ENCODE results near the gene S100A2. TPM values are rescaled to one million over a fixed set of nuclear protein-coding genes. Genes with fewer than 3 reads are reported as not detected.

Gene S100A2
- under 1 TPM in 1 of 2 donors, not detected in 1; 0.48 TPM for total RNA-seq

DNA sequence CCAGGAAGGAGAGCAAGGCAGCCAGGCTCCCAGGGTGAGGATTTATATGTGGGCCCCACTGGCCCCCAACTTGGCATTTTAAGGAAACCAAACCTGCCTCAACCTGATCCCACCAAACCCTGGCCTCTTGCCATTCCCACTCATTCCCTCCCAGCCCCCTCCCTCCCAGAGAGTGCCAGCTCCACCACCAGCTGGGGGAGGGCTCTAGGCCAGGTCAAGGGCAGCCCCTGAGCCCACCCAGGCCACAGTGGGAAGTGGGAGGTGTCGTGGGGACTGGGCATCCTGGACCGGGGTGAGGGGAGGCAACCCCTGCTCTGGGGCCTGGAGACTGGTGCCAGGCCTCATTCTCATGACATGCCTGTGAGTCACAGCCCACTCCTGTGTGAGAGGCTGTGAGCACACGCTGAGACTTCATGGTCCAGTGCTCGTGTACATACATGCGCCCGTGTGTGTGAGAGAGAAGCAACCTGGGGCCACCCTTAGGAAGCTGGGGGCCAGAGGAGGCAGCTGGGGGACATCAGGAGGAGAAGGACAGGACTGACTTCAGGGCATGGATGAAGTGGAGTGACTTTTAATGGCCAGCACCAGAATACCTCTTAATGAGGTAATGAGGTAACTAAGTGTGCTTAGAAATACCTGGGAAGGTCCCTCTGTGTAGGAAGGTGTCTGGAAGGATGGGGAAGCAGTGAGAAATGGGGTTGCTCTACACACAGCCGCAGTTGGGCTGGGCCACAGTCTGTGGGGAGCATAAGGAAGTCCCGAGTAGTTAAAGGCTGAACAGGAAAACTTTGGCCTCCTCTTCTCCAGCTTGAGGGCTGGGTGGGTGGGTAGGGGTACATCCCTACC, at the start of gene S100A2:
Gene S100A2, minus strand, starts transcription at position 316 of the 846 bp plus-strand sequence. CDS start 1,967 bp downstream, outside the sequence.
- Mint-ChIP-seq H3K36me3 (no peaks in the 10 kb centered on the region), H3K4me1 (ENCODE audit: low read depth in 2 of 2) (peaks cover 23 to 28% of the 10 kb centered on the region in 2 donors), H3K27me3 (peaks cover 10 to 13% of the 10 kb centered on the region in 2 donors), H3K4me3 (peak within 1 kb of the TSS; percentile 81), H3K9me3 (no peaks in the 10 kb centered on the region), H3K27ac (peak within 1 kb of the TSS; percentile 91 to 93)
- DNase-seq (ENCODE audit: low spot score), result peak; percentile 65
- ATAC-seq, result peak; percentile 50 to 73

DNA sequence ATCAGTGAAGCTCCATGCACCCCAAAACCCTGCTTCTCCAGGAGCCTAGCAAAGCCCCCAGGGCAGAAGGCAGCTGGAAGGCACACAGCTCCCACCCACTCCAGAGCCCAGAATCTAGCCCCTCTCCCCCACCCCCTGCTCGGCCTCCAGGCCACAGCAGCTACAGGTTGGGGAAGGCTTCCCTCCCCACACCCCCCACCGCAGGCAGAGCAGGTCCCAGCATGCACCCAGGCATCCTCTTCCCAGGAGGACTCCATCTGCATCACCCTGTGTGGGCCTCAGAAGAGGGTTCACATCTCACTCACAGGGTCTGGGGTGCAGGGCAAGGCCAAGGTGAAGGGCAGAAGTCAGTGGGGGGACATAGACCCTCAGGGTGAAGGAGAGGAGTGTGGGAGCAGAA, 49.8 kb upstream of the S100A2 start:
- H3K36me3 Mint-ChIP-seq, result no peaks in the 10 kb centered on the region
- no peak for DNase-seq (ENCODE audit: low spot score)
- no peak overlapping the region for H3K4me3 Mint-ChIP-seq
- no peak overlapping the region for H3K27ac Mint-ChIP-seq
- ATAC-seq, result no peak
- H3K27me3 Mint-ChIP-seq, result peaks cover 0 to 3% of the 10 kb centered on the region in 2 donors
- no peaks in the 10 kb centered on the region for H3K9me3 Mint-ChIP-seq
- peaks cover 0 to 5% of the 10 kb centered on the region in 2 donors for H3K4me1 Mint-ChIP-seq (ENCODE audit: low read depth in 2 of 2)

DNA sequence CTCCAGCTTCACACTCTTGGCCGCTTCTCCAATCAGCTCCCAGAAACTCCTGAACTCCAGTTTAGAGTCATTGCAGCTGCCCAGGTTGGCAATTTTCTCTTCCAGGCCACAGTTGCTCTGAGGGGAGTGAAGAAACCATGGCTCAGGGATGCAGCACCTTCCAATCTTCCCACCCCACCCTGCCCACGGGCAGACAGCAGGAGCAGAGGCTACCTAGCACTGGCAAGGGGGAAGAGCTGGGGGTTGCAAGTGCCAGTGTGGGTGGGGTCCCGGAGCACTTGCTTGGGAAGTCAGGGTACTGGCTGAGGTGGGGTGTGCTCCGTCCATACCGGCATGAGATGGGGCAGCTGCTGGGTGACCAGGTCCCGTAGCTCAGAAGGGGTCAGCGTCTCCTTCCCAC, 49.3 kb upstream of the S100A2 start:
- DNase-seq (ENCODE audit: low spot score) (no peak), ATAC-seq (no peak)
- H3K4me1 Mint-ChIP-seq (ENCODE audit: low read depth in 2 of 2), result peaks cover 0 to 5% of the 10 kb centered on the region in 2 donors
- H3K9me3 Mint-ChIP-seq, result no peaks in the 10 kb centered on the region
- H3K36me3 Mint-ChIP-seq, result no peaks in the 10 kb centered on the region
- no peak overlapping the region for H3K4me3 Mint-ChIP-seq
- H3K27me3 Mint-ChIP-seq, result peaks cover 0 to 3% of the 10 kb centered on the region in 2 donors
- H3K27ac Mint-ChIP-seq, result no peak overlapping the region

DNA sequence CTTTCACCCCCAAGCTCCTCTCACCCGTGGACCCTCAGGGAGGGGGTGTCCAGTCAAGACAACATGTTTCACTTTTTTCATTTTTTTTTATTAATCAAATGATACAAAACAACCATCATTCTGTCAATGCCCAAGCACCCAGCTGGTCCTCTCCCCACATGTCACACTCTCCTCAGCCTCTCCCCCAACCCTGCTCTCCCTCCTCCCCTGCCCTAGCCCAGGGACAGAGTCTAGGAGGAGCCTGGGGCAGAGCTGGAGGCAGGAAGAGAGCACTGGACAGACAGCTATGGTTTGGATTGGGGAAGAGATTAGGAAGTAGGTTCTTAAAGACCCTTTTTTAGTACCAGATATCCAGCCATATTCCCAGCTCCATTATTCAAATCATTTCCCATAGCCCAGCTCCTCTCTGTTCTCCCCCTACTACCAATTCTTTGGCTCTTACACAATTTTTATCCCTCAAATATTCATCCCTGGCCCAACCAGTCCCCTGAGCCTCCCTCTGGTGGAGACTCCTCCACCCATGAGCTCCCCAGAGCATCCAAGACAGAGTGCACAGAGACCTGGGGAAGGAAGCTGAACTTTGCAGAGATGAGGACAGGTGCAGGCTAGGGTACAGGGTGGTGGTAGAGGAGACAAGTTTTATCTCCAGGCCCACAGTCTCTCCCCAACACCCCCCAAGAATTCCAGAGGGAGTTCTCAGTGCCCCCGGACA, 48.7 kb upstream of the S100A2 start:
- Mint-ChIP-seq H3K27me3 (peaks cover 0 to 3% of the 10 kb centered on the region in 2 donors), H3K4me1 (ENCODE audit: low read depth in 2 of 2) (peaks cover 0 to 5% of the 10 kb centered on the region in 2 donors), H3K27ac (no peak overlapping the region), H3K36me3 (no peaks in the 10 kb centered on the region), H3K9me3 (no peaks in the 10 kb centered on the region), H3K4me3 (no peak overlapping the region)
- no peak for DNase-seq (ENCODE audit: low spot score)
- no peak for ATAC-seq

DNA sequence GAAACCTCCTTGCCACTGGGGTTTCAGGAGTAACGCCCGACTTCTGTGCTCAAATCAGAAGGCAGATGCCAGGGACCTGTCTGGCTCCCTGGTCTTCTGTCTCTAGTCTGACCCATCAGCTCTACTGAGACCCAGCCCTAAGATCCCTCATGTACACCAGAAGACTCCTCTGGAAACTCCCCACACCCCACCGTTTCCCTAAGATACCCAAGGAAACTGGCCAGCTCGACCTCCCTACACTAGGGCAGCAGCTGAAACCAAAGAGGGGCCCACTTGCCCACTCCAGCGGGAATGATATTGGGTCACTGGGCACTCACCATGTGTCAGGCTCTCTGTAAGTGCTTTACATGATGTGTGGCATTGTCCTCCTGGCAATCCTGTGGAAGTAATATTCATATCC, 47.8 kb upstream of the S100A2 start:
- Mint-ChIP-seq H3K36me3 (no peaks in the 10 kb centered on the region), H3K4me1 (ENCODE audit: low read depth in 2 of 2) (peaks cover 0 to 5% of the 10 kb centered on the region in 2 donors), H3K27ac (no peak overlapping the region), H3K4me3 (no peak overlapping the region), H3K9me3 (no peaks in the 10 kb centered on the region), H3K27me3 (peaks cover 0 to 3% of the 10 kb centered on the region in 2 donors)
- ATAC-seq (no peak), DNase-seq (ENCODE audit: low spot score) (no peak)

DNA sequence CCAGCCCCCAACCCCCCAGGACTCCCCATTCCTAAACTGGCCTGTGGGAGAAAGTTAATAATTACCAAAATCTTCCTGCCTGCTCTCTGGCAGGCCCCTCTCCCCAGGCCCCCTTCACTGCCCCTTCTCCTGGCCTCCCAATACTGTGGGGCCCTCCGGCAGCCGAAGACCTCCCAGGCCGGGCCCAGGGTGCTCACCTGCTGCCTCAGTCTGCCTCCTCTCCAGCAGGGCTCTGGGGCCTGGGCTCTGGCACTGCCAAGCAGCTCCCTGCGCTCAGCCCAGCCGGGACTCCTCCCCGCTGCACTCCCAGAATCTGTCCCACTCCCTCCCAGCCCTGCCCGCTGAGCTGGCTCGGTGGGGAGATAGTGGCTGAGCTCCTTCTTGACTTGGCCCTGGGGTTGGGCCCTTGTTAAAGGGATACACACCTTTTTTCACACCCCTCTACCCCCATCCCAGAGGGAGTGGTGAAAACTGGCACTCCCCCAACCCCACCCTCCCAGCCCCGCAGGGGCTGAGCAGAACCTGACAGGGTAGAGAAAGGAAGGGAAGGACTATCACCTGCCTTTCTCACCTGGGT, 47.2 kb upstream of the S100A2 start, which contains the start of gene S100A16:
Gene S100A16, minus strand, starts transcription at position 383 of the 577 bp plus-strand sequence. CDS start 4,986 bp downstream, outside the sequence.
- H3K4me1 Mint-ChIP-seq (ENCODE audit: low read depth in 2 of 2), result peaks cover 0 to 4% of the 10 kb centered on the region in 2 donors
- no peak within 1 kb of the TSS for H3K4me3 Mint-ChIP-seq
- ATAC-seq, result no peak
- H3K27ac Mint-ChIP-seq, result no peak within 1 kb of the TSS
- no peaks in the 10 kb centered on the region for H3K9me3 Mint-ChIP-seq
- H3K36me3 Mint-ChIP-seq, result no peaks in the 10 kb centered on the region
- no peak for DNase-seq (ENCODE audit: low spot score)
- H3K27me3 Mint-ChIP-seq, result peaks cover 0 to 3% of the 10 kb centered on the region in 2 donors

DNA sequence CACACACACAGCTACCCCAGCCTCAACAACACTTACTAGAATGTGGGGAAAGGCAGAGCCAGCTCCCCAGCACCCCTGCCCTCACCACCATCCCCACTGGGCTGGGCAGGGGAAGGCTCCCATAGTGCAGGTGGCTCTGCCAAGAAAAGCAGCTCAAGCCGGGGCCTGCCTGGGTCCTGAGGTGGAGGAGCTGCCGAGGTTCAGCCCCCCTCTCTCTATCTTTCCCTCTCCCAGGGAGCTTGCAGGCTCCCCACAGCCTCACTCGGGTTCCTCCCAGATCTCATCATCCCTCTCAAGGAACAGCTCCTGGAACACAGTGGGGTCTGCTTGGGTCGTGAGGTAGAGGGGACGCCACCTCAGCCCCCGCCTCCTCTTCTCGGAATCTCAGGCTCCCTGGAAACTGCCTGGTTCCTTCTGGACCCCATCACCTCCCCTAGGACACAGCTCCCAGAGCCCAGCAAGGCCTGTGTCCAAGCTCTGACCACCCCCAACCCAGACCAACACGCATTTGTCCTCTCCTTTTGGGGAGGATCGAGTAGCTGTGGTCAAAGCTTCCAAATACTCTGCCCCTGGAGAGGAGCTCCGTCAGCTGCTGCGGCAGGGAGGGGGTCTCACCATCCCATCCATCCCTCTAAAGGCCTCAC, 46.6 kb upstream of the S100A2 start:
- no peak for ATAC-seq
- Mint-ChIP-seq H3K27ac (no peak overlapping the region), H3K9me3 (no peaks in the 10 kb centered on the region), H3K4me3 (no peak overlapping the region), H3K4me1 (ENCODE audit: low read depth in 2 of 2) (no peaks in the 10 kb centered on the region), H3K27me3 (peaks cover 0 to 3% of the 10 kb centered on the region in 2 donors), H3K36me3 (no peaks in the 10 kb centered on the region)
- no peak for DNase-seq (ENCODE audit: low spot score)

DNA sequence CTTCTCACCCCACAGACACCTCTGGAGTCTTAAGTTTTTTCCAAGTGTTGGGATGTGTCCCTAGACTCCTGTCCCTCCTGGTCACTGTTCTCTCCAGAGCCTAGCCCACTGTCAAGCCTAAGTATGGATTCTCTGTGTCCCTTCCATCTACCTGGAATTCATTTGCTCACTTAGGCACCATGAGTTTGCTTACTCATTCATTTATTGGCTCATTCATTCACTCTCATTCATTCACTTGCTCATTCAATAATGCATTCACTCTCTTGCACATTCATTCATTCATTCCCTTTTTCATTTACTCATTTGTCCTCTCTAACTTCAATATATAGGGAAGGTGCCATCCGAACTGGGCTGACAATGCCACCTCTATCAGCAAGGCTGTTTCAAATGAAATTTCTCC, 45.7 kb upstream of the S100A2 start:
- no peaks in the 10 kb centered on the region for H3K4me1 Mint-ChIP-seq (ENCODE audit: low read depth in 2 of 2)
- no peaks in the 10 kb centered on the region for H3K9me3 Mint-ChIP-seq
- H3K27me3 Mint-ChIP-seq, result peaks cover 0 to 3% of the 10 kb centered on the region in 2 donors
- H3K36me3 Mint-ChIP-seq, result no peaks in the 10 kb centered on the region
- no peak for ATAC-seq
- H3K4me3 Mint-ChIP-seq, result no peak overlapping the region
- H3K27ac Mint-ChIP-seq, result no peak overlapping the region
- no peak for DNase-seq (ENCODE audit: low spot score)

DNA sequence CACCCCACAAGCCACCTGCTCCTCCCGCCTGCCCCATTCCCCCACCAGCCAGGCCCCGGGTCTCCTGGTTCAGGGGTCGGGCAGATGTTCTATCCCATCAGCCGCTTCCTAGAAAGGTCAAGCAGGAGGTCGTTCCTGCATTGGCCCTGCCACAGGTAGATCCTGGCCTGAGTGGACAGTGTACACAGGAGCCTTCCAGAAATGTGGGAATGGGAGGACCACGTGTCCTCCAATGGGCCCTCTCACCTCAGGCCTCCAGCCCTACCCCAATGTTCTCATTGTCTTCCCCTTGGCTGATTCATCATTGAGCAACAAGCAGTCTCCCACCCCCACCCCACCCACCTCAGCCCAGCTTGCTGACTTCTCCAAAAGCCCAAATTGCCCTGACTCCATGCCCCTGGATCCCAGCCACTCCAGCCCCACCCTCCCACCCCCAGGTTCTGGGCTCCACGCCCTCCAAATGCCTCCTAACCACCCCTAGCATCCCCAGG, 45.2 kb upstream of the S100A2 start:
- Mint-ChIP-seq H3K27ac (no peak overlapping the region), H3K4me3 (no peak overlapping the region), H3K36me3 (no peaks in the 10 kb centered on the region), H3K4me1 (ENCODE audit: low read depth in 2 of 2) (no peaks in the 10 kb centered on the region), H3K27me3 (peaks cover 0 to 3% of the 10 kb centered on the region in 2 donors), H3K9me3 (no peaks in the 10 kb centered on the region)
- no peak for DNase-seq (ENCODE audit: low spot score)
- ATAC-seq, result no peak

DNA sequence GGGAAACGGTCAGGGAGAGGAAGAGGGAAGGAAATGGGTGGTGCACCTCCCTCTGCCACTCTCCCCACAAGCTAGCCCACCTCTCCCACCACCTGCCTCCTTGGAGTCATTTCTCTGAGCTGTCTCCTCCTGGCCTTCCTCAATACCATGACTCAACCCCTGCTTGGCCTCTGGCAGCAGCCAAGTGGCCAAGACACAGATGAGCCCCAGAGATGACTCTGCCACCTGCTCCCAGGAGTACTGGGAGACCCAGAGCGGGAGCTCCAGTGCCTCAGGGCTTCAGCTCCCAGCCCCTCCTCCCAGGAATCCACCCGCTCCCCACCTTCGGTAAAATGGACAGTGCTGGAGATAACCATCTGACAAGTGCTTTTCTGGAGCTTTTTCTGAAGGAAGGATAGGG, 44.7 kb upstream of the S100A2 start:
- ATAC-seq, result no peak
- peaks cover 0 to 3% of the 10 kb centered on the region in 2 donors for H3K27me3 Mint-ChIP-seq

DNA sequence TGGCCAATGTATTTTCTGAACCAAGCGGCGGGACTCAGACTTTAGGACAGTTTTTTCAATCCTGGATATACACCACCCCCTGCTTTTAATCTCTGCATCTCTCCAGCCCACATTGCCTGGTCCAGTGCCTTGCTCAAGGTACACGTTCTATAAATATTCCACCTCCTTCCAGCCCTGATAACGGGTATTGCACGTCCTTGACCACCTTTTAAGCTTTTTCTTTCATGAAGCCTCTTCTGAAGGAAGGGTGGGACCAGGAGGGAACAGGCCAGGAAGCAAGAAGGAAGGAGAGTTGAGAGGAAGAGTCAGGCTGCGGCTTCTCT, 43.9 kb upstream of the S100A2 start:
- Mint-ChIP-seq H3K27ac (no peak overlapping the region), H3K36me3 (no peaks in the 10 kb centered on the region), H3K27me3 (peaks cover 0 to 6% of the 10 kb centered on the region in 2 donors), H3K4me1 (ENCODE audit: low read depth in 2 of 2) (no peaks in the 10 kb centered on the region), H3K9me3 (no peaks in the 10 kb centered on the region), H3K4me3 (no peak overlapping the region)
- DNase-seq (ENCODE audit: low spot score) (no peak), ATAC-seq (no peak)

More for the DNA sequence above, 44.7 kb upstream of the S100A2 start:
- no peak overlapping the region for H3K27ac Mint-ChIP-seq
- H3K4me3 Mint-ChIP-seq, result no peak overlapping the region
- no peaks in the 10 kb centered on the region for H3K4me1 Mint-ChIP-seq (ENCODE audit: low read depth in 2 of 2)
- no peaks in the 10 kb centered on the region for H3K36me3 Mint-ChIP-seq
- H3K9me3 Mint-ChIP-seq, result no peaks in the 10 kb centered on the region
- no peak for DNase-seq (ENCODE audit: low spot score)

DNA sequence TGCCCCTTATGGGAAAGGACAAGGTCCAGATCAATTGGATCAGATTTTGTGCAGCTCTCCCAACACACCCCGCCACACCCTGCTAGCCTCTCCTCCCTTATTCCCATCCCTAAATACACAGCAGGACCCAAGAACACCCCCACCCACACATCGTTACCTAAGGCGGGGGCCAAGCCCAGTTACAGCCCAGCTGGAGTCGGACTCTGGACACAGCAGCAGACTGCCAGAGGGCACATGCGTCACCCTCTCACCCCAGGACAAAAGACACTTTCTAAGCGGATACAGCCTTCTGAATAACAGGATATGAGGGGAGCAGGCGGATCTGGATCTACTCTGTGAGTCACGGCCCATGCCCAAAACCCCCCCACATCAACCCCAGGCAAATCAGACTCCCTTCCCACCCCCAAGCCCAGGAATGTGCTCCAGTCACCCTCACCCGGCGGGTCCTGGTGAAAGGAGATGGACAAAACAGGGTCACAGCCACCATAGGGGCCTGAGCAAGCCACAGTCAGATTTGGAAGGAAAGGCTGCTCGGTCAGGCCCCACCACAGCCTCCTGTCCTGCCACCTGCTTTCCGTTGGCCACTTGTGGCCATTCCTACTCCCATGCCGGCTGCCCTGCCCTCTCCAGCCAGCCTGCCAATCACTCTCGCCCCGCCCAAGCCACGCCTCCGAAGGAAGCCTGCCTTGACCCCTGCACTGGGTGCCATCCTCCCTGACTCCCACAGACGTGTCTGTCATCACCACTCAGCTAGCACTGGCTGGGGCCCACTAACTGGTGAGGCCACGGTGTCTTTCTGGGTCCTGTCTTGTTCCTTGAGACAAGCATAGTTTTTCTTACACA, 43.3 kb upstream of the S100A2 start:
- DNase-seq (ENCODE audit: low spot score) (no peak), ATAC-seq (peak in 1 of 2 donors; percentile 41)
- Mint-ChIP-seq H3K27ac (no peak overlapping the region), H3K27me3 (peaks cover 0 to 6% of the 10 kb centered on the region in 2 donors), H3K4me3 (no peak overlapping the region), H3K4me1 (ENCODE audit: low read depth in 2 of 2) (no peaks in the 10 kb centered on the region), H3K9me3 (no peaks in the 10 kb centered on the region), H3K36me3 (no peaks in the 10 kb centered on the region)

Data from natural killer cell treated with Interleukin-12 subunit alpha and Interleukin-12 subunit beta and Interleukin-15 and Interleukin-18, amount 100 ng/mL, for 72 hours (primary cell).